ENCODE results near the gene HDAC7.
"Not testable (repeated sequence)": the region's sequence is repeated elsewhere in the genome, so short reads cannot be mapped to it uniquely, and the experiment has no call there.

The HDAC7 gene

DNA sequence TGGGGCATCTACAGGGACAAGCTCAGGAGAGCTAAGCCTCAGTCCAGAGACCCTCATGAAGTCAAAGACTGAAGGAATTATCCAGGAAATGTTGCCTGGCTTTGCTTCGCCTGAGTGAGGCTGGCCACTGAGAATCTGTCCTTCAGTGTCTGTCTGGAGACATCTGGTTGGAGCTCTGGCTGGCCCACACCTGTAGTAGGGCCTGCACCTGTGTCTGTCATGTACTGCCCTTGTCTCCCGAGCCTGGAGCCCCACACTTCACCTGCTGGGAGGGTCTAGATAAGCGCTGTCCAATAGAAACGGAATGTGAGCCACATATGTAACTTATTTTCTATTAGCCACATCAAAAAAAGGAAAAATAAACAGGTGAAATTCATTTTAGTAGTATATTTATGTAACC, 9.9 kb upstream of the HDAC7 start:
- DNase-seq, result no peak

DNA sequence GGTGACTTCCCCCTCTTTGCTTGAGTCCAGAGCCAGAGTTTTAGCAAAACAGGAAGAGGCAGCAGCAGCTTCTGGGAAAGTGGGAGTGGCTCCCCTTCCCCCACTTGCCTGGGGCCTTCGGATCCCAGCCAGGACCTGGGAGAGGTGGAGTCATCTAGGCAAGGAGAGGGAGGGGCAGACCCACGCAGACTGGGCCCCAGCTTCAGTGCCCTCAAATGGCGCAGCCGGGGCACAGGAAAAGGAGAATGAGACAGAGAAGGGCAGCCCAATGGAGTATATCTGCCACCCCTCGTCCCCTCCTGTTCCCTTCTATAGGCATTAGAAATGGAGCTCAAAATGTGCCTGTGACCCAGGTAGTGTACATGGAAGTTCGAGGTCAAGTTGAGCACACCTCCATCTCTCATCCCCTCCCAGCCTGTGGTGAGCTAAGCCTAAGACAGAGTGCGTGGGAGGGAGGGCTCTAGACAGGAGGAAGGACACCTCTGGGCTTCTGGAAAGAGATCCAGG, 9.3 kb upstream of the HDAC7 start:
- no peak for DNase-seq

DNA sequence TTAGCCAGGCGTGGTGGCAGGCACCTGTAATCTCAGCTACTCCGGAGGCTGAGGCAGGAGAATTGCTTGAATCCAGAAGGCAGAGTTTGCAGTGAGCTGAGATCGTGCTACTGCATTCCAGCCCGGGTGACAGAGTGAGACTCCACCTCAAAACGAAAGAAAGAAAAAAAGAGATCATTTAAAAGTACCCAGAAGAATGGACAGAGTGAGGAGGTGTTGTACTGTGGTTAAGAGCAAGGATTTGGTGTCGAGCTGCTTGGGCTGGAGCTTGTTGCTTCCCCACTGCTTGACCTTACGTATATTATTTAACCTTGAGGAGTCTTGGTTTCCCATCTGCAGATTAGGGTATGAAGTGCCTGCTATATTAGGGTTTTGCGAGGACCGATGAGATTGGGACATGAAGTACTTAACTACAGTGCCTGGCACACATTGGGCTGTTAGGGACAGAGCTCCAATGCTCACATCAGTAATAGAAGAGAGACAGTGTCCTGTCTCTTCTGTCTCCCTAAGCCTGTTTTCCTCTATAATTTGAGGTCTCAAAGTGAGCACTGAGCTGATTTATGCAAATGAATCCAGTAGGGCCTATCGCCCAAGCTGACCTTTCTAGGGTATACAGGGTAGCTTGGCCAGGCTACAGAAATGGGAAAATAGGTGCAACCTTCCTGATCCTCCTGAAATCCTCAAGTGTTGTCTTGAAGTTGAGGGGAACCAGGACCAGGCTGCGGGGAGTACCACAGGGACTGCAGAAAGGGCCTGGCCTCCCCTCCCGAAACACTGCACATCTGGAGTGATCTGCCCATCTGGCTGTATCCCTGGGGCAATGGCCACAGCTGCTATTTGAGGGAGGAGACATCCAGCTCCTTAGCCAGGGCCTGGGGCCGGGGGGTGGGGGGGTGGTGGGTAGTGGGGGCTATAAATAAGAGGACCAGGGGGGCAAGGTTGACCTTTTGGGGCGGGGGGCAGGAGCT, 8.6 kb upstream of the HDAC7 start:
- no peak for DNase-seq

DNA sequence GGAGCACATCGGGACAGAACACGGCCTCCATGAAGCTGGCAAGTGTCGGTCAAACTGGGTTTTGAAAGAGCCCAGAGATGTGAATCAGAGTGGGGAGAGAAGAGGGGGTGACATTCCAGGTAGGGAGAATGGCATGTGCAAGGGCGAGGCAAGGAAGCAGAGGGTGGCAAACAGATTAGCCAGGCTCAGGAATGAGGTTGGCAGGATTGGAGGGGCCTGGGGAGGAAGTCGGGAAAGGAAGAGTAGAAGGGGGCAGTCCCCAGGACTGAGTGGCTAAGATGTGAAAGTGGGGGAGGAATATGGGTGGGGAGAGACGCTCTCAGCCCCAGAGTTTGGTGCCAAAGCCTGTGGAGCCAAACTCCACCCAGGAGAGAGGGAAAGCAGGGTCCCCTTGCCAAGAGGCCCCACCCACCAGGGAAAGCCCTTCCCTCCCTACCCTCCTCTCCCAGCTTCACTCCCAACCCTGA, 5.5 kb upstream of the HDAC7 start:
- no peak for DNase-seq

DNA sequence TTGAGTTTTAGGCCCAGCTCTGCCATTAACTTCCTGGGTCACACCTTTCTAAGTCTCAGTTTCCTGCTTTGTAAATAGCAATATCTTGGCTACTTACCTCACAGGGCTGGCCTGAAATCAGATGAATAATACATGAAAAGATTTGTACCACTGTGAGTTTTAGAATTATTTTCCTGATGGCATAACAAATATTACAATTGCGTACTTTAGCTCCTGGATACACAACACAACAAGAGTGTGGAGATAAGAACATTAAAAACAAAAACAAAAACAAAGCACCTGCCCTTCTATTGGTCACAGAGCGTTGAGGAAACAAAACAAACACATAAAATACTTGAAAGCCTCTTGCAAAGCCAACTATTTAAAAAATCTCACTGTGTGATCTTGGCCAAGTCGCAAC, 4.9 kb upstream of the HDAC7 start:
- DNase-seq, result no peak

DNA sequence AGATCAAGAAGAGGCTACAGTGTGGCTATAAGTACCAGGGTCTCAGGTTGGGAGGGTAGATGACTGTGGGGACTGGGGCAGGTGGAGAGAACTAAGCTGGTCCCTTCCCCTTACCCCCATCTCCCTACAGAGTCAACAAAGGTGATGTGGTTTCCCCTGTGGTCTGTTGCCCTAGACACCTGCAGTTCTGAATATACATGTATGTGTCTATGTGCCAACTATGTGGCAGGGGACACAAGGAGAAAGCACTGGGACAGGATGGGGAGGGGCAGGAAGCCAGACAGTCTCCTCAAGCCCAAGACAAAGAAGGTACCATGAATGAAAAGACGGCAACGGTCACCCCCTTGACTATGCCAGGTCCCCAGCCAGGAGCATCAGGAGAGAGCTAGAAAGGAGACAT, 4.5 kb upstream of the HDAC7 start:
- no peak for DNase-seq

DNA sequence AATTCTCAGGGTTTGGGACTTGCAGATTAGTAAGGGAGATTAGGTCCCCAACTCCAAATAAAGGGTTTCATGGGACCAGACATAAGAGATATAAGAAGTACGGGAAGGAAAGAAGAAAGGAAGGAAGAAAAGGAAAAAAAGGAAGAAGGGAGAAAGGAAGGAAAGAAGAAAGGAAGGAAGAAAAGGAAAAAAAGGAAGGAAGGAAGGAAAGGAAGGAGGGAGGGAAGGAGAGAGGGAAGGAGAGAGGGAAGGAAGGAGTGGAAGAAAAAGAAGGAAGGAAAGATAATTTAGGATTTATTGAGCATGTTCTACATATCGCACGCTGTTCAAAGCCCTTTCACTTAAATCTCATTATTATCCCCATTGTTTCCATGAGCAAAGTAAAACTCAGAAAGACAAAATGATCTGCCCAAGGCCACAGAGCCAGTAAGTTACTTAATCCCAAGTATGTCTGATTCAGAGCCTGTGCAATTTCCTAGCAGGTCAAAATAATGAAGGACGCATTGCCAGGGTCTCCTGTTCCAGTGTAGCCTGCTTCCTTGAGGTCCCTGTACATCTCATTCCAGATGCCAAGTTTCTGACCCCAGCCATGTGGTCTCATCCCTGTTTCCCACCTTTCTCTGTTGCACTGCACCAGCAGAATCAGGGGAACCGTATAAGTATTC, 3.9 kb upstream of the HDAC7 start:
- no peak for DNase-seq

DNA sequence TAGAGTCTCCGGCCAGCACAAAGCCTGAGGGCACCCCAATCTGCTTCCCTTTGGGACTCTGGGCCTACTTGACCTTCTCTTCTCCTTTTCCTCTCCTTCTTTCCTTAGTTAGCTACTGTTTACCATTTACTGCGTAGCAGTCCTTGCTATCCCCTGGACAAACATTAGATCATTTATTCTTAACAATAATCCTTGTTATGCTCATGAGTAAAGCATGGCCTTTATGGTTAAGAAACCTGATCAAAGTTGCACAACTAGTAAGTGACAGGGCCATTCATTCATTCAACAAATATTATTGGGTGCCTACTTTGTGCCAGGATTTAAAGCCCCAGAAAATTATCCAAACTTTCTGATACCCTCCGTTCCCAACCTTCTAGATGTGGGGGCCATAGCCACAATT, 3.2 kb upstream of the HDAC7 start:
- DNase-seq, result no peak

DNA sequence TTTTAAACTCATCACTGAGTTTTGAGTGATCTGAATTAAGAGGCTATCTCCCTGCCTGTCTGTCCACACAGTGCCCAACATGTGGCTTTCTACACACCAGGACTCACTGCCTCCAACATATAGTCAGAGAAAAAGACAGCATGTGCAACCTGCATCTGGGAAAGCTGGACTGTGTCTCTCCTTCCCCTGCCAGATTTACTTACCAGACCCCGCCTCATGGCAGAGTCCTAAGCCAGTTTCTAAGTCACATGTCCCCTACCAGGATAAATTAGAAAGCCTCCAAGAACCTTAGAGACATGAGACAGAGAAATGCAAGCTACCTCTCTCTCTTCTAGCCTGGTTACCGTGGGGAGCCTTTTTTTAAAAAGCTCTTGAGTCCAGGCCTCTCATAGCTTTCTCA, 2.7 kb upstream of the HDAC7 start:
- DNase-seq, result no peak

DNA sequence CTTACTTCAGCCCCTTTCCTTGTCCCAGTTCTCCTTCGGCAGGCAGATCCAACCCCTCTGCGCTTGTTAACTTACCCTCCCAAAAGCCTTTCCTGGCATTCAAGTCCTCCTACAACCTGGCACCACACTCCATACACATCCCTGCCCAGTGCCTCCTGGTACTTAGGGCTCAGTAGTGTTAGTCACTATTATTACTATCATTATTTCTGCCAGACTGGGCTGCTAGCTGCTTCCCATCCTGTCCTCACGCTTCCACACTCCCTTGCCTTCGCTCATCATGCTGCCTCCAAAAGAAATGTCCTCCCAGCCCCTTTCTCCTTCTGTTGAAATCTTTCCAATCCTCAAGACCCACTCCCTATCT, 1.6 kb upstream of the HDAC7 start:
- DNase-seq, result no peak

DNA sequence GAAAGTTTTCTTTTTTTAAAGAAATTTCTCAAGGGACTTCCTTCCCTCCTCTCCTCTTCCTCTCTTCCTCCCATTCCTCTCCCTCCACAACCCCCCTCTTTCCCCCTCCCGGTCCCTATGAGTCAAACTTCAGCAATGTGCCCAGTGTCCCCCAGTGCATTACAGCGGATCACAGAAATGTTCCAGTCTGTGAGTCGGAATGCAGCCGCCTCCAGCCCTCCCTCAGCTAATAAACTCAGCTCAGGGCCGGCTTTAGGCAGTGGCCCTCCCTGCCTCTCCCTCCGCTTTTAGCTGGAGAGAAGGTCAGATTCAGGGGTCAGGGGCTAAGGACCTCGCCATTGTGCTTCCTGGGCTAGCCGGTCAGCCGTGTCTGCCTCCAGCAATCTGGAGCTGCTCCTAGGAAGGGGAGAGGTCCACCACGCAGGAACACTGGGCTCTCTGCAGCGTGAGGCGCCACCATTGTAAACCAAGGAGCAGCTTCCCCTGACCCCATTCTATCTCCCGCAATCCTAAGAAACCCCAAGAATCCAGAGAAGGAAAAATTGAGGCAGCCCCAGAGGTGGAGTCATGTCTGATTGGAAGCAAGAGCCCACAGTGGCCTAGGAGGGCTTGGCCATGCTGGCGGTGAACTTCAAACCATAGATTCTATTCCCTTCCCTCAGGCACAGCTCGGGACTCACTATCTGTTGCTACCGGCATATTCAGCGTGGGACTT, 1.1 kb upstream of the HDAC7 start:
- DNase-seq, result peak in 14 of 51 donors; percentile 21 to 75 (median 48)

DNA sequence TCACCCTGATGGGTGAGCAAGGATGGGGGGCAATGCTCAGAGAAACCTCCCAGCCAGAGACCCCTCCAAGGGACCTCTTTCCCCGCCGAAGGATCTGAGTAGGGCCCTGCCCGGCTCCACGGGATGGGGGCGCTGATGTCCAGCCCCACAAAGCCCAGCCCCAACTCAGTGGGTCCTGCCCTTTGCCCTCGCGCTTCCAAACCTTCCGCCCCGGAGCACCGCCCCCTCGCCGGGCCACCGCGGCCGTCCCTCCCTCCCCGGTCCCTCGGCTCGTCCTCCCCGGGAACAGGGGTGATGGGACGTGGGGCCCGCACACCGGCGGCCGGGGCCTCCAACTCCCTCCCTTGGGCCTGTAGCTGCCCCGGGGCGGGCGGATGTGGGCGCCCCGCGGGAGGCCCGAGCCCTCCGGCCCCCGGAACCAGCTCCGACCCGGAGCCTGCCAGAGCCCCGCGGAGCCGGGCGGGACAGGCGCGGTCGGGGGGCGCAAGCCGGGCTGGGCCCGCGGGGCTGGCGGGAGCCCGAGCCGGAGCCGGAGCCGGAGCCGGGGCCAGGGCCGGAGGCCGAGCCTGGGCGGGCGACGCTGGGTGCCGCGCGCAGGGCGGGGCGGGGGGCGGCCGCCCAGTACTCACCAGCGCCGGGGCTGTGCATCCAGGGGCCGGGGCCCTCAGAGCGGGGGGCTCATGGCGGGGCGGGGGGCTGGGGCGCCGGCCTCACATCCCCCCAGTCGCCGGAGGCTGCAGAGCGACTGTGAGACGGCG, 386 bp downstream of the HDAC7 start:
- DNase-seq, result peak in 37 of 51 donors; percentile 20 to 70 (median 42)

DNA sequence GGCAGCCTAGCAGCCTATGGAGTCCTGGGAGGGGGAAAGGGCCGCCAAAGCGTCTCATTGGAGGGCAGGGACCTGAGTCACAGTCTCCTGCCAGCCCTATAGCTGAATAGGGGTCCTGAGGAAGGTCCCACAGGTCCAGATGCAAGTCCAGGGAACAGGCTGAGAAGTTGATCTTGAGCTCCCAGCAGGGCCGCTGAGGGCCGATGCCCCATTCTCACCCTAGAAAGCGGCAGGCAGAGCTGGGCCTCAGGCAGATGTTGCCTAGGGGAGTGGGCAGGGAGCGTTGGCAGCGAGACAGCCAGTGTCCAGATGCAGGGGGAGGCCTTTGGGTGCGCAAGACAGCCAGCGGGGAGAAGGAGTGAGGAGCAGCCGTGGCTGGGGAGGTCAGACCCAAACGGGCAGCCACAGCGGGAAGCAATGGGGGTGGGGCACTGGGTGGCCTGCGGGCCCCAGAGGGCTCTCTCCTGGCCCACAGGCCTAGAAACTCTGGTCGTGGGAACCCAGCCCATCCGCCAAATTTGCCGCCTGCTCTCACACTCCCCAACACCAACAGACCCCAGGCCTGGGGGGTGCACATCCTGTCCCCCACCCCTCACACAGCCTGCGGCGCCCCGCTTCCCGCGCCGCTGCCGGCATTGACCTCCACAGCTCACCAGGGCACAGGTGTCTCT, 1.1 kb downstream of the HDAC7 start:
- DNase-seq, result peak in 19 of 51 donors; percentile 28 to 69 (median 42)

DNA sequence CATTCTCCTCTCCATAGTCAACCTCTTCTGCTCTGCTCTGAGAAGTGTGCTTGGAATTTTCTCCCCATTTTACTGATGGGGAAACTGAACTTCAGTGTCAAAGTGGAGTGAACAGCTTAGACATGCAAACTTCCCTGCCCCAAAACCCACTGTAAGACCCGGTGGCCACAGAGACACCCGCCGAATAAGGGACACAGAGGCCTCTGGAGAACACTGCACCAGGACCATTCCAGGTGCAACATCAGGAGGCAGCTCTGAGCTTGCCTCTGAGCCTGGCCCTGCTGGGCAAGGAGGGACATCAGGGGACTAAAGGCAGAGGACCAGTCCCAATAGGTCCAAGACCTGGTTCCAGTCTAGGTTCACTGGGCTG, 1.7 kb downstream of the HDAC7 start:
- no peak for DNase-seq

DNA sequence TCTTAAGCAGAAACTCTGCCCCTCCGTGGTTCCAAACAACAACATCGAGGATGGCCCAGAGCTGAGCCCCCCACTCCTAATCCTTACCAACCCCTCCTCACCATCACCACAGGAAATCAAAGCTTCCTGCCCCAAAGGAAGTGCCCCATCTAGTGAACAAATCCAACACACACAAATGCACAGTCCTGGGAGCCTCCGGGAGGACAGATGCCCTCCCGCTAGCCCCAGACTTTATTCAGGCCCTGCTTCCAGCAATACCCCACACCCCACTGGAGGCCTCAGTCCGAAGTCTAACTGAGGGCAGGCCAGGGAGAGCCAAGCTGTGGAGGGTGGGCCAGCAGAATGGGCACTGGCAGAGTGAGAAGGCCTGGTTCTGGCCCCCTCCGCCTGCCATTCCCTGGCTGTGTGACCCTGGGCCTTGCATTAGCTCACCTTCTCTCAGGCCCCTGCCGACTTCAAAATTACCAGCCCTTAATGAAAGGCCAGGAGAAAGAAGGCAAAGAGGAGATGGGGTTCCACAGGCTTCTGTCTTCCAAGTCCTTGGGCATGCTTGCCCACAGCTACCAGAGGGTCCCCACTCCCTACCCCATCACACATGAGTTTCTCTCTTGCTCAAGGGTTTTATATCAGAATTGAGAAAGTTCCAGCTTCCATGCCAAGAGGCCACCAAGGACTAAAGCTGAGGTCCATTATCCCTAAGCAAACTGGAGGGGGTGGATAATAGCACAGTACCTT, 2.3 kb downstream of the HDAC7 start:
- peak in 1 of 51 donors; percentile 39 for DNase-seq

DNA sequence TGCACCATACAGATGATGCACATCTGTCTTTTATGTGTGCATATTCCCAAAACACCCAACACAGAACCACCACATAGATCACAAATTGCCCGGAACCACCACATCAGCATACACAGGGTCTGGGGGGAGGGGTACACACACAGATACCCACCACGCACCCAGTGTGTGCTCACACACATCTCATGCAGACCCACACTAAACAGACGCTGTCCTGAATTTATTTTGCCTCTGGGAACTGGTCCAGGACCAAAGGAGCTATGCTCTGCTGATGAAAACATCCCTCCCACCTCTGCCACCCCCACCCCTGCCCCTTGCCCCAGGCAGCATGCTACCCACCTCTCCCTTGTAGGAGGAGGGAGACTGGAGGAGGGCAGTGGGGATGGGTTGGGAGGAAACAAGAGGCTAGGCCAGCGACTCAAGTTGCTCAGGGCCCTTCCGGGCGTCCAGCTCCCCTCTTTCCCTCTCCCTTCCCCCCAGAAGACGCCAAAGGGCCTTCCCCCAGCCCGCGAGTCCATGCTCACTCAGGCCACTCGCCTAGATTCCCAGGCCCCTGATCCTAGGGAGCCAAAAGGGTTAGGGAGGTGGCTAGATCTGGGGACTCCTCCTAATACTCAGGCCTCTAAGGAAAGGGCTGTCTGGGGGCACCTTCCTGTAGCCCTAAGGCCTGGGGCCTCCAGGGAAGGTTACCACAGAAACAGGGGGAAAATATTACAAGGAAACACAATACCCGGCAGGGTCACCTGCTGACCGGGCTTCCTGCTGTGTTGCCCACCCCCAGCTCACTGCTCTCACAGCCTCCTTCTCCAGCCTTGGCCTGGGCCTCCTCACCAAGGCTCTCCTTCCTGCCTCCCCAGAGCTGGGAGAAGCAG, 3.1 kb downstream of the HDAC7 start:
- no peak for DNase-seq

DNA sequence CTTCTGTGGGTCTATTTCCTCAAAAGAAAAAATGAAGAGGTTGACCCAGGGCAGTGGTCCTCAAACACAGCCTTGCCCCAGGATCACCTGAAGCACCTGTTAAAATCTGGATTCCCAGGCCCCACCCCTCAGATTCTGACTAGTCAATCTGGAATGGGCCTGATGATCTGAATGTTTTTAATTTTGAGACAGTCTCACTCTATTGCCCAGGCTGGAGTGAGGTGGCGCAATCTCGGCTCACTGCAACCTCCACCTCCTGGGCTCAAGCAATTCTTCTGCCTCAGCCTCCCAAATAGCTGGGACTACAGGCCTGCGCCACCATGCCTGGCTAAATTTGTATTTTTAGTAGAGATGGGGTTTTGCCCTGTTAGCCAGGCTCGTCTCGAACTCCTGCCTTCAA, 4.3 kb downstream of the HDAC7 start:
- not testable (repeated sequence) for DNase-seq

DNA sequence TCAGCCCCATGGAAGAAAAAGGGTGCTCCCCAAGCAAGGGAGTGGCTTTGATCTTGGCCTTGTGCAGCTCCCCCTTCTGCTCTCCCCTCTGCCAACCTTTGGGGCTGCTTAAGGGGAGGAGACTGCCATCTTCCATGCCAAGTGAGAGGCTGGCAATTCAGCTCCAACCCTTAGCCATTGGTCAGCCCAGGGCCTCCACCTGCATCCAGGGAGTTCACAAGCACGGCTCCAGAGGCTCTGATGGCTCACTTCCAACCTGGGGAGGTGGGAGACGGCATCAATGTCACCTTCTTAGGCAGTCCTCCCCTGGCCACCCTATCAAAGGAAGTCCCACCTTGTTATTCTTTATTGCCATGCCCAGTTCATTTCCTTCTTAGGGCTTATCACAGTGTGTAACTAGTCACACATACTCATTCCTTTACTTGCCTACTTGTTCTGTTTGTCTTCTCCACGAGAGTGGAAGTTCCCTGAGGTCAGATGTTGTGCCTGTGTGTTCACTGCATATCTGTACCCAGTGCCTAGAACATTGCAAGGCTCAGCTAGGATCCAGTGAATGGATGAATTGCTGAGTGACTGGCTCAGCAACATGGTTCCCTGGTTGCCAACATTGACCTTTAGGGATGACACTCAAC, 5.0 kb downstream of the HDAC7 start:
- no peak for DNase-seq
